ENCODE measurements around the gene SYNJ1. TPM values are rescaled to one million over a fixed set of nuclear protein-coding genes. Genes with fewer than 3 reads are reported as not detected.
"Not testable (repeated sequence)": the region's sequence is repeated elsewhere in the genome, so short reads cannot be mapped to it uniquely, and the experiment has no call there.

SYNJ1 gene
- total RNA-seq, 2 experiments from 2014 or later = 18.7 to 21.8 TPM

GRCh38 chr21:32710069-32710784, 17.6 kb downstream of the SYNJ1 start:
- POLR2A ChIA-PET = interaction anchor here (0.6 kb wide), 1 partner anchor 46 kb away, joined by 3 read pairs; no protein-coding TSS in a partner anchor
- peaks cover 23% of the 10 kb centered on the region for H3K4me1 Mint-ChIP-seq
- H3K27ac Mint-ChIP-seq = no peak overlapping the region
- H3K36me3 Mint-ChIP-seq (ENCODE audit: low read depth) = peaks cover 15% of the 10 kb centered on the region
- H3K9me3 Mint-ChIP-seq = no peaks in the 10 kb centered on the region
- DNase-seq = no peak
- H3K27me3 Mint-ChIP-seq = no peaks in the 10 kb centered on the region
- CTCF ChIA-PET = no interaction called here
- no peak overlapping the region for H3K4me3 Mint-ChIP-seq

- DNase-seq = no peak
- Mint-ChIP-seq H3K27me3 (no peaks in the 10 kb centered on the region), H3K36me3 (ENCODE audit: low read depth) (peaks cover 11% of the 10 kb centered on the region), H3K4me3 (no peak overlapping the region), H3K27ac (no peak overlapping the region), H3K9me3 (no peaks in the 10 kb centered on the region), H3K4me1 (peaks cover 29% of the 10 kb centered on the region)
- ChIA-PET CTCF (interaction anchor here (0.9 to 1.1 kb wide), 2 partner anchors 13 to 63 kb away, joined by 3 read pairs; partner anchors contain the start of gene PAXBP1), POLR2A (interaction anchor here (0.6 to 1.0 kb wide), 2 partner anchors 8 to 20 kb away, joined by 3 to 4 read pairs; partner anchors contain the start of gene SYNJ1)
These were observed 19.7 kb downstream of the SYNJ1 start for GRCh38 chr21:32708069-32708468.

- H3K27me3 Mint-ChIP-seq = no peaks in the 10 kb centered on the region
- DNase-seq = no peak
- ChIA-PET POLR2A (no interaction called here), CTCF (no interaction called here)
- H3K4me1 Mint-ChIP-seq = peaks cover 25% of the 10 kb centered on the region
- no peak overlapping the region for H3K27ac Mint-ChIP-seq
- no peak overlapping the region for H3K4me3 Mint-ChIP-seq
- H3K9me3 Mint-ChIP-seq = no peaks in the 10 kb centered on the region
- H3K36me3 Mint-ChIP-seq (ENCODE audit: low read depth) = peaks cover 14% of the 10 kb centered on the region
These were observed 21.9 kb downstream of the SYNJ1 start for GRCh38 chr21:32705901-32706300.

DNA sequence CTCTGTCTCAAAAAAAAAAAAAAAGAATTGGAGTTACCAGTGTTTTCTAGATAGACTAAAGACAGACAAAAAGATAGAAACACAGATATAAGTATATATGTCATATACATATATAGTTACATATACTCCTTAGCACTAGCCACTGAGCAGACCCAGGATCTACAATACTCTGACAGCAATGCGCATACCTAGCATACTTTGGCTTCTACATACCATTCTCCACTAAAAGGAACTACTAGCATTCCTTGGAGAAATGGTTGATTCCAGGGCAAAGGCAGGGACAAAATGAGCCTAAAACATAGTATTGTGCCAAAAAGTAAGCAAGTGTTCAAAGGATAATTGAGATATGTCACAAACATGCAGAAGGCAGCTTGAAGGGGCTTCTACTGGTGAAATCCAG, 22.7 kb downstream of the SYNJ1 start:
- Mint-ChIP-seq H3K27ac (no peak overlapping the region), H3K36me3 (ENCODE audit: low read depth) (peaks cover 14% of the 10 kb centered on the region), H3K4me1 (peaks cover 25% of the 10 kb centered on the region), H3K4me3 (no peak overlapping the region), H3K9me3 (no peaks in the 10 kb centered on the region), H3K27me3 (no peaks in the 10 kb centered on the region)
- POLR2A ChIA-PET = no interaction called here
- CTCF ChIA-PET = no interaction called here
- DNase-seq = no peak

DNA sequence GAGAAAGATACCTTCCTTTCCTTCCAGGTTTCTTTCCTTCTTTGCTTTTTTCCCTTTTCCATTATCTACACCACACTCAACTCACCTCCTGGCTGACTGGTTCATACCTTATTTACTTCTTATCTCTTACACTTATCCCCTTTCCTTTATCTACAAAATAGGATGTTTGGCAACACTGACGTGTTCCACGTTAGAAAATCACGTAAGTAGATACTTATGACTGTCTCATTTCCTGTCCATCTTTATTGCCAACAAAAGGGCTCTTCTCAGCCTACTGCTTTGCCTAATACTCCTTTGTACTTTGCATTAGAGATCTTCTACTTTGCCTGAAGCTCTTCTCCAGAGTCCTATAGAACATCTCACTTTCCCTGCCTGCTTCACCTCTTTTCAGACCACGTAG, 25.1 kb downstream of the SYNJ1 start:
- Mint-ChIP-seq H3K4me3 (no peak overlapping the region), H3K4me1 (peaks cover 21% of the 10 kb centered on the region), H3K36me3 (ENCODE audit: low read depth) (peaks cover 17% of the 10 kb centered on the region), H3K27me3 (no peaks in the 10 kb centered on the region), H3K27ac (no peak overlapping the region), H3K9me3 (no peaks in the 10 kb centered on the region)
- CTCF ChIA-PET = no interaction called here
- POLR2A ChIA-PET = no interaction called here
- no peak for DNase-seq

DNA sequence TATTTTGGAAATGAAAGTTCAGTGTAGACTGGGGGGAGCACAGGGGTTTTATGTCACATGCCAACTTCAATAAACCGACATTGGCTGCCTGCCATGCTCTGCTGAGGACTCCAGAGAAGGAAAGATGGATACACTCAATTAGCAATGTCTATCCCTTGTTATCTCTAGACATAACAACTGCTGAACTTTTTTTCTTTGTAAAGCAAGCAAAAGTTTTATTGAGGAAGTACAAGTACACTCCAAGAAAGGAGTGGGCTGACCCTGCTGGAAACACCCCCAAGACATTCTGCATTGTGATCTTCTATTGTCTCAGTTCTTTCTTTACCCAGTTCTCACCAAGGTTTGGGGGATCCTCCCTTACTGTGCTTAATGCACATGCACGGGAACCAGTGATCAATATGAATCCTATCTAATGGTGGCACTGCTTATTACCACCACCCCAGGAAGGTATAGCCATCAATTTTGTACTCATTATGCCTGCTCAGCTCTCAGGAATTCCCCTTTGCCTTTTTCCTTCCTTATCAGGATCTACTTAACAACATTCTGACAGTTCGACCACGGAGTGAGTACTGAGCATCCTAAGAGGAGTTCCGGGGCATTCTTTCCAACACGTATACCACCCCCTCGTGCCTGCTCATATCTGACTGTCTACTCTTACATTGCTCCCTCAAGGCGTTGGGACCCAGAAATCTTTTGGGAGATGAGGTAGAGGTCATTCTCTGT, 28.7 kb downstream of the SYNJ1 start:
- Mint-ChIP-seq H3K4me3 (no peak overlapping the region), H3K4me1 (peaks cover 12% of the 10 kb centered on the region), H3K27ac (no peak overlapping the region), H3K36me3 (ENCODE audit: low read depth) (peaks cover 13% of the 10 kb centered on the region), H3K9me3 (no peaks in the 10 kb centered on the region), H3K27me3 (no peaks in the 10 kb centered on the region)
- ChIA-PET CTCF (no interaction called here), POLR2A (no interaction called here)
- DNase-seq = no peak

- DNase-seq = no peak
- Mint-ChIP-seq H3K36me3 (ENCODE audit: low read depth) (peaks cover 13% of the 10 kb centered on the region), H3K4me3 (no peak overlapping the region), H3K27me3 (no peaks in the 10 kb centered on the region), H3K27ac (no peak overlapping the region), H3K9me3 (no peaks in the 10 kb centered on the region), H3K4me1 (peaks cover 10% of the 10 kb centered on the region)
- POLR2A ChIA-PET = no interaction called here
- CTCF ChIA-PET = no interaction called here
These were observed 29.5 kb downstream of the SYNJ1 start for GRCh38 chr21:32698286-32698685.

- CTCF ChIA-PET = interaction anchor here (0.8 kb wide), 1 partner anchor 13 kb away, joined by 3 read pairs; no protein-coding TSS in a partner anchor
- peaks cover 14% of the 10 kb centered on the region for H3K36me3 Mint-ChIP-seq (ENCODE audit: low read depth)
- H3K4me1 Mint-ChIP-seq, DNase-seq, H3K27ac Mint-ChIP-seq, H3K4me3 Mint-ChIP-seq, H3K9me3 Mint-ChIP-seq, H3K27me3 Mint-ChIP-seq, POLR2A ChIA-PET: not testable (repeated sequence)
These were observed 32.3 kb downstream of the SYNJ1 start for GRCh38 chr21:32695482-32695881.

DNA sequence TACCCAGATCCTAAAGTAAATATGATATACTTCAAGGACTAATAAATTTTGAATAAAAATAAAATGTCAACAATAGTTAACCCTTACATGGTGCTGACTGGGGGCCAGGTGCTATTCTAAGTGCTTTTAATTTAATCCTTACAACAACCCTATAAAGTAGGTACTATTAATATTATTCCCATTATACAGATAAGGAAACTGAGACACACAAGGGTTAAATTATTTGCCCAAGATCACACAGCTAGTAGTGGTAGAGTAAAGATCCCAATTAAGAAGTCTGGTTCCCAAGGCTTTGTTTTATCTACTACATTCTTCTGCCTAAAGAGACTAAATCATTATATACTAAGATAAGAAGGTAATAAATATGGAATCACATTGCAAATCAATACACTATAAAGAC, 34.2 kb downstream of the SYNJ1 start:
- Mint-ChIP-seq H3K27ac (no peak overlapping the region), H3K36me3 (ENCODE audit: low read depth) (peaks cover 4% of the 10 kb centered on the region), H3K4me3 (no peak overlapping the region), H3K4me1 (no peaks in the 10 kb centered on the region), H3K9me3 (no peaks in the 10 kb centered on the region), H3K27me3 (no peaks in the 10 kb centered on the region)
- CTCF ChIA-PET = no interaction called here
- POLR2A ChIA-PET = interaction anchor here (0.7 kb wide), 1 partner anchor 33 kb away, joined by 3 read pairs; no protein-coding TSS in a partner anchor
- no peak for DNase-seq

GRCh38 chr21:32690085-32690484, 37.7 kb downstream of the SYNJ1 start:
- ChIA-PET POLR2A (no interaction called here), CTCF (no interaction called here)
- Mint-ChIP-seq H3K4me1 (no peaks in the 10 kb centered on the region), H3K4me3 (no peak overlapping the region), H3K27ac (no peak overlapping the region), H3K9me3 (no peaks in the 10 kb centered on the region), H3K36me3 (ENCODE audit: low read depth) (peaks cover 7% of the 10 kb centered on the region), H3K27me3 (no peaks in the 10 kb centered on the region)
- DNase-seq = no peak

DNA sequence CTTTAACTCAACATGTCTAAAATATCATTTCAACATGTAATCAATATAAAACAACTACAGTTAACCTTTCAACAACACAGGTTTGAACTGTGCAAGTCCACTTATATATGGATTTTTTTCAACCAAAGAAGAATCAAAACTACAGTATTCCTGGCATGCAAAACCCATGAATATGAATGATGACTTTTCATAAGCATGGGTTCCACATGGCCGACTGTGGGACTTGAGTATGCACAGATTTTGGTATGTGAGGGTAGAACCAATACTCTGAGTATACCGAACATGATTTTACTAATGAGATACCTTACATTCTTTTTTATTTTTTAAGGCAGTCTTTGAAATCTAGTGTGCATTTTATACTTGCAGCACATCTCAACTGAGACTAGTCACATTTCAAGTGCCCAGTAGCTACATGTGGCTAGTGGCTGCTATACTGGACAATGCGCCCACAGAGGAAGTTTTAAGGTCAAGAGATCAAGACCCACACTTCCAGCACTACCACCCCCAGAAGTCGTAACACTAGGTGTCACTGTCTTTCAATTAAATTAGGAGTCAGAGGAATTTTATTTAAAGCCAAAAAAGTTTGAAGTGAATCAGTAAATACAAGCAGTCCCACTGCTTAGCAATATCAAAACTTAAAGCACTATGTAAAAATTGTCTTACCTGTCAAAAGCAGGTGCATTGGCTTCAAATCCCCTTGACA, 40.0 kb downstream of the SYNJ1 start:
- DNase-seq = no peak
- H3K27ac Mint-ChIP-seq = no peak overlapping the region
- H3K9me3 Mint-ChIP-seq = no peaks in the 10 kb centered on the region
- no peak overlapping the region for H3K4me3 Mint-ChIP-seq
- no peaks in the 10 kb centered on the region for H3K27me3 Mint-ChIP-seq
- POLR2A ChIA-PET = interaction anchor here (1.1 kb wide), 1 partner anchor 69 kb away, joined by 3 read pairs; no protein-coding TSS in a partner anchor
- peaks cover 14% of the 10 kb centered on the region for H3K36me3 Mint-ChIP-seq (ENCODE audit: low read depth)
- CTCF ChIA-PET = no interaction called here
- peaks cover 2% of the 10 kb centered on the region for H3K4me1 Mint-ChIP-seq

DNA sequence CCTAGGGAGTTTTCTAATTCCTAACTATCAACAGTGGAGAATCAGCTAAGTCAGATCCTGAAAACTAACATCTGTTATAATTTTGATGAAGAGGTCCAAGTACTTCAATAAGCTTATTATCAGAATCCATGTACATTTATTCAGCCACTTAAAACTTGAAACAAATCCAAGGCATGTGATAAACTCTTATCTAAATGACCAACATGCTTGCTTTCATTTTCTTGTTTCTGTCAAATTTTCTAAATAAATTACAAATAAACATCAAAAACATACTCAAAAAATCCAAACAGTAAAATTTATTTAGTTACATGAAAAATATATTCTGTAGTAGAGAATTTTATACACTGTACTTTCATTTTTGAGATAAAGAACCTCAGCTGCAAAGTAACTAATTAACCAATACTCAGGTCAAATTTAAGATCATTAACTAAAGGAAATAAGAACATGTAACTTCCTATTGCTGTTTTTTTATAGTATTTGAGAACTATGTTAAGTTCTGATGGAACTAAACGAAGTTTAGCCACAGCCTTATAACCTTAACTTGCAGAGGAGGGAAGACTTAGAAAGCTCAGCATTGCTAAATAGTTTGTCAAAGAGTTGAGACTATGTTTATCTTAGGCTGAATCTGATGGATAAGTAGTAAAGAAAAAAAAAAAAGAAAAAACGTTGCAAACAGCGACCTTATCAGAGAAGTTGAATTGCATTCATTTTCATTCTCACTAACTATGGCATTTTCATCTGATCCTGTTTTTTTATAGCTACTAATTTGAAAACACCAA, 44.9 kb downstream of the SYNJ1 start:
- no peak for DNase-seq
- H3K4me3 Mint-ChIP-seq = no peak overlapping the region
- ChIA-PET CTCF (interaction anchor here (0.6 to 1.6 kb wide), 2 partner anchors 30 to 95 kb away, joined by 3 to 4 read pairs; no protein-coding TSS in a partner anchor), POLR2A (interaction anchor here (2.1 kb wide), 1 partner anchor 45 kb away, joined by 13 read pairs; the partner anchor contains the start of gene SYNJ1)
- H3K4me1 Mint-ChIP-seq = peaks cover 3% of the 10 kb centered on the region
- no peaks in the 10 kb centered on the region for H3K27me3 Mint-ChIP-seq
- H3K27ac Mint-ChIP-seq = no peak overlapping the region
- peaks cover 14% of the 10 kb centered on the region for H3K36me3 Mint-ChIP-seq (ENCODE audit: low read depth)
- H3K9me3 Mint-ChIP-seq = no peaks in the 10 kb centered on the region

DNA sequence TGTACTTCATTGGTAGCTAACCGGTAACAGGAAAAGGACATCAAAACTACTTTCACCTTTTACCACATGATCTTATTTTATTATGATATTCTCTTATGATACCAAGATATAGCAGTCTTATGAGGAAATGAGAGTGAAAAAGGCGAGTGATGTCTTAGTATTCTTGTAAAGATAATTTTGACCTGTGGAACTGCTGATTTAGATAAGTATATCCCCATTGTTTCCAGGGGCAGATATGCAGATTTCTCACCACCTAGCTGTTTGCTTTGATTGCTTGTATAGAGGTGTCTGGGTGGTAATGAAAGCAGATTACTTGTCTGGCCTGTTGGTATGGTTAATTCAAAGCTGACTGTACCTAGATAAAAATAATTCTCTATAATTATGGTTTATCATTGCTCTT, 53.1 kb downstream of the SYNJ1 start:
- POLR2A ChIA-PET = no interaction called here
- CTCF ChIA-PET = no interaction called here
- H3K27ac Mint-ChIP-seq = no peak overlapping the region
- DNase-seq = no peak
- H3K36me3 Mint-ChIP-seq (ENCODE audit: low read depth) = peaks cover 33% of the 10 kb centered on the region
- H3K4me3 Mint-ChIP-seq = no peak overlapping the region
- no peaks in the 10 kb centered on the region for H3K9me3 Mint-ChIP-seq
- H3K4me1 Mint-ChIP-seq = no peaks in the 10 kb centered on the region
- no peaks in the 10 kb centered on the region for H3K27me3 Mint-ChIP-seq

Data from activated CD4-positive, alpha-beta memory T cell treated with anti-CD3 and anti-CD28 coated beads, Interleukin-2, amount 10 ng/mL, durations not matched to agents 7 days and 5 days (primary cell).